Retinal pigment epithelial cell (primary cell): ENCODE data around the gene NF2.

Experiments used
- DNase-seq: peaks from one replicate; pipeline ENCODE4 v3.0.0-alpha.2; 2010; ENCODE audit warnings: low read depth
- H3K4me3 ChIP-seq: 2 replicates; pipeline ENCODE4 v1.5.1; 2011; ENCODE audit warnings: mild to moderate bottlenecking, low read length, control low read depth, moderate library complexity
- CTCF ChIP-seq: conservative IDR thresholded peaks from 2 replicates; pipeline ENCODE4 v1.5.1; 2011; ENCODE audit warnings: low read depth, low read length, control low read depth, inconsistent platforms

NF2 gene

GRCh38 chr22:29742326-29742725, 138.9 kb downstream of the NF2 start:
- no peak overlapping the region for H3K4me3 ChIP-seq
- no peak for DNase-seq

DNA sequence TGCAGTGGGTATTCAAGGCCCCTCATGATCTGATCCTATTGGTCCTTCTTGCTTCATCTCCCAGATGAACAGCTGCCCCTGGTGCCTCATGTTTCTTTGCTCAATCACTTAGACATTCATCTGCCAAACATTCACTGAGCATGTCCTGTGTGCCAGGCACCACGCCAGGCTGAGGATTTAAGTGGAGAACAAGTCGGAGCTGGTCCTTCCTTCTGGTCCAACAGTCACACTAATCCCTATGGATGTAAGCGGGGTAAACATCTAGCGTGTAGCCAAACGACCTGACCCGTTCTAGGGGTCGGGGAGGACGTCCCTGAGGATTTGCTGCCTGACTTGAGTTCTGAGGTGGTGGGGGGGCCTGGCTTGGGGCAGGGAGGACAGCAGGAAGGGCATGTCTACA, 141.5 kb downstream of the NF2 start:
- no peak for TF ChIP-seq CTCF
- DNase-seq = peak; percentile 89
- no peak overlapping the region for H3K4me3 ChIP-seq

More at GRCh38 chr22:29742326-29742725, 138.9 kb downstream of the NF2 start:
- no peak for TF ChIP-seq CTCF

DNA sequence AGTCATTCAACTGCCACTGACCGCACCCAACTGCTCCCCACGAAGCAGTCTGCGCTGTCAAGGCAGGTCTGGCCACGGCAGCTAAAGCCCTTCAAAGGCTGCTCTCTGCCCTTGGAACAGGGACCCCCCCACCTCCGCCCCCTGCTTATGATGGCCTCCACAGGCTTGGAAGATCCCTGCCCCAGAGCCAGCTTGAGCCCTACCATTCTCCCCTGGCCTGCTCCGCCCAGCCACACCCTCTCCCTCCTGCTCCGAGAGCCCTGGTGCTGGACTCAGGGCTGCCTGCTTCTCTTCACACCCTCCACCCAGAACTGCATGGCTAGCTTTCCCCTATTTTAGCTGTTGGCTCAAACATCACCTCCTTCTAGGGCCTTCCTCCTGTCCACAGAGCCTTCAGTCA, 144.4 kb downstream of the NF2 start:
- no peak for TF ChIP-seq CTCF
- no peak overlapping the region for H3K4me3 ChIP-seq
- DNase-seq = no peak
